ENCODE measurements around the gene ZNF609. TPM values are rescaled to one million over a fixed set of nuclear protein-coding genes. Genes with fewer than 3 reads are reported as not detected.

The ZNF609 gene
- total RNA-seq, 1 experiment from 2014 or later, result 49.0 TPM

- peaks cover 69% of the 10 kb centered on the region for H3K36me3 Mint-ChIP-seq (ENCODE audit: insufficient read depth, unreplicated experiment)
- no TSS peak for BruUV-seq (replicated peaks)
- intact Hi-C loops (cut with micrococcal nuclease), result no loop called here
- no peaks in the 10 kb centered on the region for H3K9me3 Mint-ChIP-seq (ENCODE audit: unreplicated experiment)
- CTCF ChIA-PET, result interaction anchor here (0.7 to 3.7 kb wide), 5 partner anchors 15 to 256 kb away, joined by 3 to 33 read pairs (median 4); no protein-coding TSS in a partner anchor
- POLR2A ChIA-PET, result interaction anchor here (0.8 to 1.2 kb wide), 2 partner anchors 8 to 37 kb away, joined by 3 read pairs; partner anchors contain the start of gene TRIP4
- no peak for DNase-seq (ENCODE audit: unreplicated experiment)
- no peak overlapping the region for H3K4me3 Mint-ChIP-seq (ENCODE audit: unreplicated experiment)
- no peak for TF ChIP-seq CTCF (IDR thresholded peaks at IDR 0.05; ENCODE audit: unreplicated experiment)
- H3K27ac Mint-ChIP-seq (ENCODE audit: low read depth, unreplicated experiment), result no peak overlapping the region
- no peaks in the 10 kb centered on the region for H3K27me3 Mint-ChIP-seq (ENCODE audit: insufficient read depth, unreplicated experiment)
- peaks cover 7% of the 10 kb centered on the region for H3K4me1 Mint-ChIP-seq (ENCODE audit: insufficient read depth, unreplicated experiment)
Observed at GRCh38 chr15:64425221-64425620, 35.2 kb upstream of the ZNF609 start.

GRCh38 chr15:64426845-64427465, 33.4 kb upstream of the ZNF609 start:
- BruUV-seq (replicated peaks), result no TSS peak
- peak; percentile 39 for TF ChIP-seq CTCF (IDR thresholded peaks at IDR 0.05; ENCODE audit: unreplicated experiment)
- ChIA-PET POLR2A (interaction anchor here (0.7 to 1.5 kb wide), 2 partner anchors 165 to 227 kb away, joined by 3 to 6 read pairs; no protein-coding TSS in a partner anchor), CTCF (interaction anchor here (0.5 to 3.7 kb wide), 19 partner anchors 13 to 691 kb away, joined by 3 to 33 read pairs (median 4); no protein-coding TSS in a partner anchor)
- Mint-ChIP-seq H3K27me3 (ENCODE audit: insufficient read depth, unreplicated experiment) (no peaks in the 10 kb centered on the region), H3K4me1 (ENCODE audit: insufficient read depth, unreplicated experiment) (peaks cover 7% of the 10 kb centered on the region), H3K36me3 (ENCODE audit: insufficient read depth, unreplicated experiment) (peaks cover 62% of the 10 kb centered on the region), H3K27ac (ENCODE audit: low read depth, unreplicated experiment) (no peak overlapping the region), H3K9me3 (ENCODE audit: unreplicated experiment) (no peaks in the 10 kb centered on the region), H3K4me3 (ENCODE audit: unreplicated experiment) (no peak overlapping the region)
- intact Hi-C loops (cut with micrococcal nuclease), result loop anchor here (1.0 kb wide), 3 partner anchors 226 to 301 kb away; no protein-coding TSS in a partner anchor
- peak; percentile 35 for DNase-seq (ENCODE audit: unreplicated experiment)

GRCh38 chr15:64429448-64429847, 30.9 kb upstream of the ZNF609 start:
- peaks cover 54% of the 10 kb centered on the region for H3K36me3 Mint-ChIP-seq (ENCODE audit: insufficient read depth, unreplicated experiment)
- intact Hi-C loops (cut with micrococcal nuclease), result no loop called here
- H3K27ac Mint-ChIP-seq (ENCODE audit: low read depth, unreplicated experiment), result peak overlapping the region; percentile 66
- peaks cover 7% of the 10 kb centered on the region for H3K4me1 Mint-ChIP-seq (ENCODE audit: insufficient read depth, unreplicated experiment)
- TF ChIP-seq CTCF (IDR thresholded peaks at IDR 0.05; ENCODE audit: unreplicated experiment), result no peak
- no TSS peak for BruUV-seq (replicated peaks)
- no peaks in the 10 kb centered on the region for H3K9me3 Mint-ChIP-seq (ENCODE audit: unreplicated experiment)
- no peak for DNase-seq (ENCODE audit: unreplicated experiment)
- ChIA-PET CTCF (interaction anchor here (1.6 to 2.9 kb wide), 2 partner anchors 224 kb away, joined by 5 to 16 read pairs; no protein-coding TSS in a partner anchor), POLR2A (no interaction called here)
- no peak overlapping the region for H3K4me3 Mint-ChIP-seq (ENCODE audit: unreplicated experiment)
- no peaks in the 10 kb centered on the region for H3K27me3 Mint-ChIP-seq (ENCODE audit: insufficient read depth, unreplicated experiment)

GRCh38 chr15:64430000-64430735, 30.2 kb upstream of the ZNF609 start:
- ChIA-PET POLR2A (interaction anchor here (0.6 to 0.9 kb wide), 3 partner anchors 9 to 128 kb away, joined by 3 read pairs; no protein-coding TSS in a partner anchor), CTCF (interaction anchor here (0.5 to 1.6 kb wide), 5 partner anchors 98 to 295 kb away, joined by 3 to 5 read pairs (median 3); no protein-coding TSS in a partner anchor)
- Mint-ChIP-seq H3K36me3 (ENCODE audit: insufficient read depth, unreplicated experiment) (peaks cover 47% of the 10 kb centered on the region), H3K4me3 (ENCODE audit: unreplicated experiment) (no peak overlapping the region), H3K9me3 (ENCODE audit: unreplicated experiment) (no peaks in the 10 kb centered on the region), H3K4me1 (ENCODE audit: insufficient read depth, unreplicated experiment) (peaks cover 7% of the 10 kb centered on the region), H3K27ac (ENCODE audit: low read depth, unreplicated experiment) (peak overlapping the region; percentile 66), H3K27me3 (ENCODE audit: insufficient read depth, unreplicated experiment) (no peaks in the 10 kb centered on the region)
- DNase-seq (ENCODE audit: unreplicated experiment), result peak; percentile 35
- BruUV-seq (replicated peaks), result no TSS peak
- intact Hi-C loops (cut with micrococcal nuclease), result no loop called here
- TF ChIP-seq CTCF (IDR thresholded peaks at IDR 0.05; ENCODE audit: unreplicated experiment), result no peak

All from MCF 10A (cell line).